ENCODE measurements around the gene ZNF385C. TPM values are rescaled to one million over a fixed set of nuclear protein-coding genes. Genes with fewer than 3 reads are reported as not detected.

The ZNF385C gene
- total RNA-seq, 1 experiment from 2014 or later = 0.26 TPM

DNA sequence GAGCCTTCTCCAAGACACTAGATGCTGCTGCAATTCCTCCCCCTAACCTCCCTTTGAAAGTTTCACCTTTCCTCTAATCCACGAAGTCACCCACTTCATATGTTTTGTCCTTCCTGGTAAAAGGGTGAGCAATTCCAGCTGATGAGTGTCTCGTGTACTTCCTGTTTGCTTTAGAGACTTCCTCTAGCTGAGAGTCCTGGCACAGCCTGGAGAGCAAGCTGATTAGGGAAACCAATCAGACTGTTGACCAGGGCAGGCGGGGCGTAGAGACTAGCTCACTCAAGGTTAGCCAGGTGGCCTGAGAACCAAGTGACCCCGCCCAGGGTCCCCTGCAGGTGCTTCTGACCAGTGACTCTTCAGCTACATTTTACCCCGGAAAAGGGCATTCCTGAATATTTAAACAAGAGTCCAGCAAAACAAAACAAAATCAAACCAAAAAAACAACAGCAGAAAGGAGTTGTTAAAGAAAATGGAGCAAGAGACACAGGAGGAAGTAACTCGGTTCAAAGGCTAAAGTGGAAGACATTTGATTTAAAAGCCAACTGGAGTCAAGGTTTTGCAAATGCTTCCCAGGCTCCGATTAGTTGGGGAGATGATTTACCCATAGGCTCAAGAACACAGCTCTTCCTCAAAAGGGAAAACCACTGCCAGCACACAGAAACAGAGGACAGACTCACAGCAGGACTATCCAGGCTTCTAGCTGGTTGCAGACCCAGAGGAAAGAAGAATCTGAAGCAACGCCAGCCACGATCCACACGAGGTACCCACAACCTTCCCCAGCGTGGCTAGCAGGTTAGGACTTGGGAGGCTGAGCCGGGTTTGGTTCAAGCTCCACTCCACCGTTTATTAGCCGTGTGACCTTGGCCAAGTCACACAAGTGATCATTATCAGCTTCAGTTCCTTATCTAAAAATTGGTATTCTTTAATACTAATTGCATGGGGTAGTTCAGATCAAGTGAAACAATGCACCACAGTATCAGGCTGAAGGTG, 37.7 kb upstream of the ZNF385C start:
- ChIA-PET CTCF (interaction anchor here (0.6 to 1.7 kb wide), 3 partner anchors 12 to 1203 kb away, joined by 3 to 5 read pairs (median 3); no protein-coding TSS in a partner anchor), POLR2A (interaction anchor here (1.0 to 1.3 kb wide), 3 partner anchors 18 to 111 kb away, joined by 4 to 7 read pairs (median 4); no protein-coding TSS in a partner anchor)
- Mint-ChIP-seq H3K4me3 (ENCODE audit: unreplicated experiment) (no peak overlapping the region), H3K36me3 (ENCODE audit: insufficient read depth, unreplicated experiment) (peaks cover 69% of the 10 kb centered on the region), H3K27ac (ENCODE audit: low read depth, unreplicated experiment) (peak overlapping the region; percentile 79), H3K4me1 (ENCODE audit: insufficient read depth, unreplicated experiment) (peaks cover 20% of the 10 kb centered on the region), H3K9me3 (ENCODE audit: unreplicated experiment) (no peaks in the 10 kb centered on the region), H3K27me3 (ENCODE audit: insufficient read depth, unreplicated experiment) (no peaks in the 10 kb centered on the region)
- no TSS peak for BruUV-seq (replicated peaks)
- no peak for TF ChIP-seq CTCF (IDR thresholded peaks at IDR 0.05; ENCODE audit: unreplicated experiment)
- DNase-seq (ENCODE audit: unreplicated experiment) = no peak
- intact Hi-C loops (cut with micrococcal nuclease) = no loop called here

- CTCF ChIA-PET = interaction anchor here (0.6 to 1.7 kb wide), 2 partner anchors 11 to 335 kb away, joined by 5 to 6 read pairs; no protein-coding TSS in a partner anchor
- Mint-ChIP-seq H3K4me3 (ENCODE audit: unreplicated experiment) (no peak overlapping the region), H3K9me3 (ENCODE audit: unreplicated experiment) (no peaks in the 10 kb centered on the region), H3K36me3 (ENCODE audit: insufficient read depth, unreplicated experiment) (peaks cover 68% of the 10 kb centered on the region), H3K27ac (ENCODE audit: low read depth, unreplicated experiment) (no peak overlapping the region), H3K4me1 (ENCODE audit: insufficient read depth, unreplicated experiment) (peaks cover 20% of the 10 kb centered on the region), H3K27me3 (ENCODE audit: insufficient read depth, unreplicated experiment) (no peaks in the 10 kb centered on the region)
- BruUV-seq (replicated peaks) = no TSS peak
- no peak for DNase-seq (ENCODE audit: unreplicated experiment)
- POLR2A ChIA-PET = interaction anchor here (1.0 to 1.3 kb wide), 3 partner anchors 19 to 110 kb away, joined by 4 to 7 read pairs (median 4); no protein-coding TSS in a partner anchor
- TF ChIP-seq CTCF (IDR thresholded peaks at IDR 0.05; ENCODE audit: unreplicated experiment) = no peak
- intact Hi-C loops (cut with micrococcal nuclease) = no loop called here
Measured at GRCh38 chr17:42135151-42135550, 36.9 kb upstream of the ZNF385C start.

DNA sequence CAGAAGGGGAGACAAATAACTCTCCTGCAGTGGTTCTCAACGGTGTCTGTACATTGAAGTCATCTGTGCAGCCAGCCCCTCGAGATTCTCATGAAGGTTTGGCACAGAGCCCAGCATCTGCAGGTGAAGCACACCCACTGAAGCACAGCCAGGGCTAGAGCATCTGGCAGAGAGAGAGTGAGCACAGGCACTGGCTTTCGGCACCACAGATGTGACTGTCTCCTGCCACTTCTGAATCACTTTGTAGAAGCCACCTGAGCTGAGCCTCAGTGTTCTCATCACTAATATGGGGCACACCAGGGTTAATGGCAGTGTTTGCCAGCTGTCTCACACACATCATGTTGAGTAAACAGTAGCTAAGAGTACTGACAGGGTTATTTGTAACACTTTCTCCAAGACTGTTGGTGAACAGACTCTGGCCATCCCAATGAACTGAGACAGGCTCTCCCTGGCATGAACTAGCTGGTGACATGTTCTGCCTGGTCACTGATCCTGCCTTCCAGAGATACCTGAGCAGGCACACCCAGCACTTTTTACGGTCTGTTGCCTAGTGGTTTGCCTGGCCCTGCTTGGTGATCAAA, 35.3 kb upstream of the ZNF385C start:
- DNase-seq (ENCODE audit: unreplicated experiment) = no peak
- intact Hi-C loops (cut with micrococcal nuclease) = no loop called here
- H3K4me1 Mint-ChIP-seq (ENCODE audit: insufficient read depth, unreplicated experiment) = peaks cover 20% of the 10 kb centered on the region
- H3K4me3 Mint-ChIP-seq (ENCODE audit: unreplicated experiment) = no peak overlapping the region
- no peak for TF ChIP-seq CTCF (IDR thresholded peaks at IDR 0.05; ENCODE audit: unreplicated experiment)
- POLR2A ChIA-PET = interaction anchor here (1.3 kb wide), 1 partner anchor 12 kb away, joined by 3 read pairs; the partner anchor contains the start of gene KAT2A
- H3K36me3 Mint-ChIP-seq (ENCODE audit: insufficient read depth, unreplicated experiment) = peaks cover 75% of the 10 kb centered on the region
- BruUV-seq (replicated peaks) = no TSS peak
- H3K27ac Mint-ChIP-seq (ENCODE audit: low read depth, unreplicated experiment) = no peak overlapping the region
- CTCF ChIA-PET = interaction anchor here (0.6 kb wide), 1 partner anchor 298 kb away, joined by 3 read pairs; no protein-coding TSS in a partner anchor
- H3K27me3 Mint-ChIP-seq (ENCODE audit: insufficient read depth, unreplicated experiment) = no peaks in the 10 kb centered on the region
- H3K9me3 Mint-ChIP-seq (ENCODE audit: unreplicated experiment) = no peaks in the 10 kb centered on the region

DNA sequence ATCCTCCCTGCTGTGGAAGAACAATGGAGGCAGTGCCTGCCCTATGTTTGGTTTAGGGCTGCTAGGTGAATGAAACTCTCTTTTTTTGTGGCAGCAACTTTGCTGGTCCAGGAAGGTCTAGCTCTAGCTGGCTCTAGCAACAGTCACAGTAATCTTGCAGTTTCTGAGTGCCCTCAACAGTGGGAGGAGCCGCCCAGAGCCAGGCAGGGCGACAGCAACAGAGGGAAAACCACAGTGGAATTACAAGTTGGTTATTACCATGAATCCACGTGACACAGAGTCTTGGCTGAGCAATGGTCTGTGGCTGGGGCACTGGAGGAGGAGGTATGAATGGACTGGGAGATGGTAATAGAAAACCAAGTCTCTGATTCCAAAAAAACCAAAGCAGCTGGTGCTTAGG, 34.7 kb upstream of the ZNF385C start:
- H3K27me3 Mint-ChIP-seq (ENCODE audit: insufficient read depth, unreplicated experiment) = no peaks in the 10 kb centered on the region
- CTCF ChIA-PET = no interaction called here
- no peak overlapping the region for H3K27ac Mint-ChIP-seq (ENCODE audit: low read depth, unreplicated experiment)
- intact Hi-C loops (cut with micrococcal nuclease) = no loop called here
- peaks cover 74% of the 10 kb centered on the region for H3K36me3 Mint-ChIP-seq (ENCODE audit: insufficient read depth, unreplicated experiment)
- no peaks in the 10 kb centered on the region for H3K9me3 Mint-ChIP-seq (ENCODE audit: unreplicated experiment)
- BruUV-seq (replicated peaks) = no TSS peak
- POLR2A ChIA-PET = no interaction called here
- no peak for TF ChIP-seq CTCF (IDR thresholded peaks at IDR 0.05; ENCODE audit: unreplicated experiment)
- peaks cover 20% of the 10 kb centered on the region for H3K4me1 Mint-ChIP-seq (ENCODE audit: insufficient read depth, unreplicated experiment)
- H3K4me3 Mint-ChIP-seq (ENCODE audit: unreplicated experiment) = no peak overlapping the region
- DNase-seq (ENCODE audit: unreplicated experiment) = no peak

All from MCF 10A (cell line).